ENCODE data around the gene PDK2.

The PDK2 gene

DNA sequence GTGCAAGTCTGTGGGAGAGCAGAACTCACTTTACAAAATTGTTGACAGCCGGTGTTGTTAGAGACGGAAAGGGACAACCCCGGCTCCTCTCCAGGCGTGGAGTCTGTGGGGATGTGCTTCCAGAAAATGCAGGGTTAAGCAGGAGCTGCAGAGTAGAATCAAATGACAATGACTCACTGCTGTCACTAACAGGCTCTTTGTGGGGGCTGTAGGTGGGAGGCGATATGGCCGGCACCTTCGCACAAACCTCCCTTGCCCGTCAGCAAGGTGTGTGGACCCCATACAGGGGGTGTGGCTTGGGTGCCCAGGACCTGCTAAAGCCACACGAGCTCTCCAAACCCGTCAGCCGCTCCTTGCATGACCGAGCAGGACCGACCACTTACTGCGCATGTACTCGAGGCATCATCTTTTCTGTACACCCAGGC lies 5.8 kb downstream of the PDK2 start:
- Histone ChIP-seq H3K79me2 (ENCODE audit: insufficient read depth, low read depth) (no peaks in the 10 kb centered on the region), H3K4me1 (ENCODE audit: low read depth, poor library complexity, severe bottlenecking) (peaks cover 9% of the 10 kb centered on the region), H3K27ac (no peak overlapping the region), H2AFZ (ENCODE audit: low read depth) (no peak overlapping the region), H3K27me3 (ENCODE audit: insufficient read depth, low read depth) (no peaks in the 10 kb centered on the region), H4K20me1 (ENCODE audit: insufficient read depth) (no peaks in the 10 kb centered on the region), H3K9ac (no peak overlapping the region), H3K36me3 (ENCODE audit: insufficient read depth) (no peaks in the 10 kb centered on the region), H3K4me2 (no peak overlapping the region), H3K4me3 (IDR thresholded peaks at IDR 0.05; ENCODE audit: insufficient read depth, low read depth, low read length) (no peak overlapping the region)
- TF ChIP-seq, protein P1, sequence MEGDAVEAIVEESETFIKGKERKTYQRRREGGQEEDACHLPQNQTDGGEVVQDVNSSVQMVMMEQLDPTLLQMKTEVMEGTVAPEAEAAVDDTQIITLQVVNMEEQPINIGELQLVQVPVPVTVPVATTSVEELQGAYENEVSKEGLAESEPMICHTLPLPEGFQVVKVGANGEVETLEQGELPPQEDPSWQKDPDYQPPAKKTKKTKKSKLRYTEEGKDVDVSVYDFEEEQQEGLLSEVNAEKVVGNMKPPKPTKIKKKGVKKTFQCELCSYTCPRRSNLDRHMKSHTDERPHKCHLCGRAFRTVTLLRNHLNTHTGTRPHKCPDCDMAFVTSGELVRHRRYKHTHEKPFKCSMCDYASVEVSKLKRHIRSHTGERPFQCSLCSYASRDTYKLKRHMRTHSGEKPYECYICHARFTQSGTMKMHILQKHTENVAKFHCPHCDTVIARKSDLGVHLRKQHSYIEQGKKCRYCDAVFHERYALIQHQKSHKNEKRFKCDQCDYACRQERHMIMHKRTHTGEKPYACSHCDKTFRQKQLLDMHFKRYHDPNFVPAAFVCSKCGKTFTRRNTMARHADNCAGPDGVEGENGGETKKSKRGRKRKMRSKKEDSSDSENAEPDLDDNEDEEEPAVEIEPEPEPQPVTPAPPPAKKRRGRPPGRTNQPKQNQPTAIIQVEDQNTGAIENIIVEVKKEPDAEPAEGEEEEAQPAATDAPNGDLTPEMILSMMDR (conservative IDR thresholded peaks at IDR 0.05; ENCODE audit: low read depth, low read length), result no peak

DNA sequence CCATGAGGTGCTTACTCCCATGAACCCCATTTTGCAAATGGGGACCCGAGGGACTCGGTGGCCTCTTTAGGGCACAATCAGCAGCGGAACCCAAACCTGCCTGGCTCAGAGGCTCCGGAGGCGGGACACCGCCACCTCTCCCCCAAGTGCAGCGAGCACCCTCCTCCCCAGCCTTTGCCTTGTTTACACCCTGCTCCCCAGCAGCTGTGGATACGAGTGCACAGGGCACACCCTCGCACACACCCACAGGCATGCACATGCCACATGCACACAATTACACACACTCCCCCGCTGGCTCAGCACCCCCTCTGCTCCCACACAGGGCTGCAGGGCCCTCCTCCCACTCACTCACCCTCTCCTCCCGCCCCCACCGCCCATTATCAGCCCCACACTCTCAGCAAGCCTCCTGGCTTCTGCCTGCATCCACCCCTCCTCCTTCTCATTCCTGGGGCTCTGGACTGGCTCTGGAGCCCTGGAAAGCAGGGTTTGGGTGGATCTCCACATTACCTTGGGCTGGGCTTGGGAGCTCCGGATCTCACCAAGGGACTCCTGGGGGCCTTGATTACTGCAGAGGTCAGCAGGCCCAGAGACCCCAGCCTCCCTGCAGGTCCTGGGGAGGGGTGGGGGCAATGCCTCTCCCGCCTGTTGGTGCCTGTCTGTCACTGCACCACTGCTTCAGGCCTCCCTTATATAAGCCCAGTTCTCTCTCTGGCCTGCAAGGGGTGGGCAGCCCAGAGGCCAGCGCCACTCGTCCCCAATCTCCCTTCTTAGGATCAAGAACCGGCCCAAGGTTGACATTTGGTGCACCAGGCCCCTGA lies 6.4 kb downstream of the PDK2 start:
- Histone ChIP-seq H3K27ac (no peak overlapping the region), H3K4me2 (no peak overlapping the region), H4K20me1 (ENCODE audit: insufficient read depth) (no peaks in the 10 kb centered on the region), H3K36me3 (ENCODE audit: insufficient read depth) (no peaks in the 10 kb centered on the region), H3K9ac (no peak overlapping the region), H3K4me3 (IDR thresholded peaks at IDR 0.05; ENCODE audit: insufficient read depth, low read depth, low read length) (no peak overlapping the region), H3K4me1 (ENCODE audit: low read depth, poor library complexity, severe bottlenecking) (peaks cover 5% of the 10 kb centered on the region), H2AFZ (ENCODE audit: low read depth) (no peak overlapping the region), H3K27me3 (ENCODE audit: insufficient read depth, low read depth) (no peaks in the 10 kb centered on the region), H3K79me2 (ENCODE audit: insufficient read depth, low read depth) (no peaks in the 10 kb centered on the region)
- TF ChIP-seq, protein P1 (conservative IDR thresholded peaks at IDR 0.05; ENCODE audit: low read depth, low read length), result no peak

DNA sequence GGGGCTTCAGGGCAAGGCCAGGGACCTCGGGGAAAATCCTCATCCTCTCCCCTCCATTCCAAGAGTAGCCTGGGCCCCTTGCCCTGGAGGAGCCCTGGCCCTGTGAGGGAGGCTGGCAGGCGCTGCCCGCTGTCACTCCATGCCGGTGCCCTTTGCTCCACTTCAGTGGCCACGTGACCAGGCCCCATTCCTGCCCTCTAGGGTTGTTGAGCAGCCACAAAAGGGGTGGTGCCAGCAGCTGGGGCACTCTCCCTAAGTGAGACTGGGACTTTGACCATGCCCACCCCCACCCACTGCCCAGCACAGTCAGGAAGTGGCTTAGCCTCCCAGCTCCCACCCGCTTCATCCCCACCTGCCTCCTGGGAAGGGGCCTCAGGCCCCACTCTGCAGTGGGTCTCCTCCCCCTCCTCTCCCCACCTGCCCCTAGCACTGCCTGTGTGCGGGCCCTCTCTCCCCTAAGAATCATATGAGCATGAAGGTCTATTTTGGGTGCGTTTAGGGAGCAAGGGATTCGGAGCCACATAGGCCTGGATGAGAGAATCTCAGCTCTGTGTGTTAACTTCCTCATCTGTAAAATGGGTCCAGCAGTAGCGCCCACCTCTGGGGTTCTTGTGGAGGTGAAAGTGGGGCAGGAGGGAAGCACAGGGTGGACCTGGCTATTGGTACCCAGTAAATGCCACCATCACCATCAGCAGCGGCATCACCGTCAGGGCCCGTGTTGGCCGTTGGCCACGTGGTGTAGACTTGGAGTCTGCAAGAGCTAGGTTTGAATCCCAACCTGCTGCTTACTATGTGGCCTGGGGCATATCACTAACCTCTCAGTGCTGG lies 7.2 kb downstream of the PDK2 start:
- TF ChIP-seq, protein P1 (conservative IDR thresholded peaks at IDR 0.05; ENCODE audit: low read depth, low read length), result no peak

DNA sequence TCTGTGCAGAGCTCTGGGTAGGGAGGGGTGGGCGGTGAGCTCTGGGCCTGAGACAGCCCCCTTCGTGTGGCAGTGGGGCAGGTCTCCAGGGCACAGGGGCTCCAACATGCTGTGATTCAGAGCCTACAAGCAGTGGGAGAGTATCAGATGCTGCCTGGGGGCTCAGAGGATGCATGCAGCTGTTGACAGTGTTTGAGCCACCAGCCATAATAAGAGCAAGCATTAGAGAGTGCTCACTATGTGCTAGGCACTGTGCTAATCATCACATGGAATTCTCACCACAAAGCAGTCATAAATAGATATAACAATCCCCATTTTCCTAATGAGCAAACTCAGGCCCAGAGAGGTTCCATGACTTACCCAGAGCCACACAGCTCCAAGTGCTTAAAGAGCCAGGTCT lies 8.1 kb downstream of the PDK2 start:
- no peak overlapping the region for H3K4me3 ChIP-seq (IDR thresholded peaks at IDR 0.05; ENCODE audit: insufficient read depth, low read depth, low read length)
- no peak overlapping the region for H2AFZ ChIP-seq (ENCODE audit: low read depth)

More for the DNA sequence above, 7.2 kb downstream of the PDK2 start:
- Histone ChIP-seq H2AFZ (ENCODE audit: low read depth) (no peak overlapping the region), H4K20me1 (ENCODE audit: insufficient read depth) (no peaks in the 10 kb centered on the region), H3K4me3 (IDR thresholded peaks at IDR 0.05; ENCODE audit: insufficient read depth, low read depth, low read length) (no peak overlapping the region), H3K9ac (no peak overlapping the region), H3K27me3 (ENCODE audit: insufficient read depth, low read depth) (no peaks in the 10 kb centered on the region), H3K27ac (no peak overlapping the region), H3K4me2 (no peak overlapping the region), H3K36me3 (ENCODE audit: insufficient read depth) (no peaks in the 10 kb centered on the region), H3K79me2 (ENCODE audit: insufficient read depth, low read depth) (no peaks in the 10 kb centered on the region), H3K4me1 (ENCODE audit: low read depth, poor library complexity, severe bottlenecking) (peaks cover 5% of the 10 kb centered on the region)

More for the DNA sequence above, 8.1 kb downstream of the PDK2 start:
- Histone ChIP-seq H3K79me2 (ENCODE audit: insufficient read depth, low read depth) (no peaks in the 10 kb centered on the region), H3K27ac (no peak overlapping the region), H3K36me3 (ENCODE audit: insufficient read depth) (no peaks in the 10 kb centered on the region), H4K20me1 (ENCODE audit: insufficient read depth) (no peaks in the 10 kb centered on the region), H3K27me3 (ENCODE audit: insufficient read depth, low read depth) (no peaks in the 10 kb centered on the region), H3K9ac (no peak overlapping the region), H3K4me2 (no peak overlapping the region), H3K4me1 (ENCODE audit: low read depth, poor library complexity, severe bottlenecking) (peaks cover 5% of the 10 kb centered on the region)
- TF ChIP-seq, protein P1 (conservative IDR thresholded peaks at IDR 0.05; ENCODE audit: low read depth, low read length), result no peak
